ENCODE results near the gene ZBTB11. TPM values are rescaled to one million over a fixed set of nuclear protein-coding genes. Genes with fewer than 3 reads are reported as not detected.
A peak's percentile ranks its signal among the peaks of the same experiment; 100 is the strongest.
"Not testable (repeated sequence)": the region's sequence is repeated elsewhere in the genome, so short reads cannot be mapped to it uniquely, and the experiment has no call there.

The ZBTB11 gene
- total RNA-seq, 1 donor from 2014 or later = 11.8 TPM

DNA sequence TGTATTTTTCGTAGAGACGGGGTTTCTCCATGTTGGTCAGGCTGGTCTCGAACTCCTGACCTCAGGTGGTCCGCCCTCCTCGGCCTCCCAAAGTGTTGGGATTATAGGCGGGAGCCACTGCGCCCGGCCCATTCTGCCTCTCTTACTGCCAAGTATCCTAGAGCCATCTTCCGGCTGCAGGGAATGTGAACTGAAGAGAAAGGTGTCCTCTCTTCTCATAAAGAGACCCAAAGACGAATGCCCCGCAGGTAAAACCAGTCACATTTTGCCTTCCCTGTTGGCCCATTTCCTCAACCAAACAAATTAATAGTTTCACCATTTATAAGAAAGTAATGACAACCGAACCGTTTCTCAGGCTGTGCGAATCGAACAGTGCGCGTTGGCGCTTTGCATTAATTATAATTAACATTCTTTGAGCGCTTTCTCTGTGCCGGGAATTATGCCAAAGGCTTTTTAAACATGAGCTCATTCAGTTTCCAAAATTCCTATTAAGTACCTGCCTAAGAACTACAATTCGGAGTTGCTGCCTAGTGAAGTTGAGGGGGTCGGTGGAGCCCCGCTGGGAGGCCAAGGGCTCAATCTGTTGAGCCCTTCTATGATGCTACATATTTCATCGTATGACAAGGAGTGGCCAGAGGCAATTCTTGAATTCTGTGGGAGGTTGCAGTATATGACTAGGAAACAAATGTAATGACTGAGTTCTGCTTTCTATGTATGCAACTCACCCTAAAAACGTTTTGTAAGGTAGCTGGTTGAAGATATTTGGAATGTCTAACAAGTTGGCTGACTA lies 10.4 kb upstream of the ZBTB11 start:
- TF ChIP-seq, protein P1, sequence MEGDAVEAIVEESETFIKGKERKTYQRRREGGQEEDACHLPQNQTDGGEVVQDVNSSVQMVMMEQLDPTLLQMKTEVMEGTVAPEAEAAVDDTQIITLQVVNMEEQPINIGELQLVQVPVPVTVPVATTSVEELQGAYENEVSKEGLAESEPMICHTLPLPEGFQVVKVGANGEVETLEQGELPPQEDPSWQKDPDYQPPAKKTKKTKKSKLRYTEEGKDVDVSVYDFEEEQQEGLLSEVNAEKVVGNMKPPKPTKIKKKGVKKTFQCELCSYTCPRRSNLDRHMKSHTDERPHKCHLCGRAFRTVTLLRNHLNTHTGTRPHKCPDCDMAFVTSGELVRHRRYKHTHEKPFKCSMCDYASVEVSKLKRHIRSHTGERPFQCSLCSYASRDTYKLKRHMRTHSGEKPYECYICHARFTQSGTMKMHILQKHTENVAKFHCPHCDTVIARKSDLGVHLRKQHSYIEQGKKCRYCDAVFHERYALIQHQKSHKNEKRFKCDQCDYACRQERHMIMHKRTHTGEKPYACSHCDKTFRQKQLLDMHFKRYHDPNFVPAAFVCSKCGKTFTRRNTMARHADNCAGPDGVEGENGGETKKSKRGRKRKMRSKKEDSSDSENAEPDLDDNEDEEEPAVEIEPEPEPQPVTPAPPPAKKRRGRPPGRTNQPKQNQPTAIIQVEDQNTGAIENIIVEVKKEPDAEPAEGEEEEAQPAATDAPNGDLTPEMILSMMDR (conservative IDR thresholded peaks at IDR 0.05; ENCODE audit: low read depth, low read length) = no peak
- DNase-seq (ENCODE audit: low read depth) = no peak

DNA sequence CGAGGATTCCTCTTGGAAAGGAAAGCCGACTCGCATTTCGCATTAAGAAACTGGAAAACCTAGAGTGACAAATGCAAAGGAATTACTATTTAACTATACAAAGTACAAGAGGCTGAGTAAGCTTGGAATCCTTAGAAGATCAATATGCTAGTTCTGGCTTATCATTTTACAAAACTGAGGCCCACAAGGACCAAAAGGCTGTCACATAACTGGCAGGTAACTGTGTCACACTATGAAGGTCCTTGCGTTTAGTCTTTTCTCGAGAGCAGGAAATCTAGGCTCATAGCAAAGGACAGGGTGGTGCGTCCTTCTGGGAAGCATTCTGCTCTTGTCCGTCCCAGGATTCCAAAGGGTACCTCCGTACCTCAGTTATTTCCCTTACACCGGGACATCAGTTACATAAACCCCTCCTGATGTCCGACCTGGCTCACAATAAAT lies 9.0 kb upstream of the ZBTB11 start:
- TF ChIP-seq, protein P1 (conservative IDR thresholded peaks at IDR 0.05; ENCODE audit: low read depth, low read length) = no peak
- peak overlapping the region; percentile 91 for H3K4me3 ChIP-seq (ENCODE audit: low read depth, low read length)
- DNase-seq (ENCODE audit: low read depth) = no peak

More for the DNA sequence above, 10.4 kb upstream of the ZBTB11 start:
- H3K4me3 ChIP-seq (ENCODE audit: low read depth, low read length) = peak overlapping the region; percentile 91

DNA sequence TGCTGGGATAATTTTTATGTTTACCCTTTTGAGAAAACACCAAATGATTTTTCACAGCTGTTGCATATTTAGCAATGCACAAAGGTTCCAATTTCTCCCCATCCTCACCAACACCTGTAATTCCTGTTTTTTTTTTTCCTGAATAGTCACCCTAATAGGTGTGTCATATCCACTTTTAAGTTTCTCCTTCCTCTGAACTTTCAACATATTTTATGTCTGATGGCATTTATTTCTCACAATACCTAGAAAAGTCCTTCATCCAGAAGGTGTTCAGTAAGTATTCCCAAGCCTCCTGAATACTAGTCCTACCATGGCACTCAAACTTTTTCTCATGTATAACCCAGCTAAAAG lies 8.1 kb upstream of the ZBTB11 start:
- no peak for DNase-seq (ENCODE audit: low read depth)
- TF ChIP-seq, protein P1 (conservative IDR thresholded peaks at IDR 0.05; ENCODE audit: low read depth, low read length) = no peak
- H3K4me3 ChIP-seq (ENCODE audit: low read depth, low read length) = peak overlapping the region; percentile 91

DNA sequence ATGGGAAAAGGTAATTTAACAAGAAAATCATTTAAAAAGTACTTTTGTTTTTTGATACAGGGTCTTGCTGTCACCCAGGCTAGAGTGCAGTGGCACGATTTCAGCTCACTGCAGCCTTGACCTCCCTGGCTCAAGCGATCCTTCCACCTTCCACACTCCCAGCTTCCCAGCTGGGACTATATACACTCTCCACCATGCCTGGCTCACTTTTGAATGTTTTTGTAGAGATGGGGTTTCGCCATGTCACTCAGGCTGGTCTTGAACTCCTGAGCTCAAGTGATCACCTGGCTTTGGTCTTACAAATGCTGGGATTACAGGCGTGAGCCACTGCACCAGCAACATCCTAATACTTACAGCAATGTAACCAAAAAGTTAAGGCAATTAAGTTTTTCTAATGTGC lies 3.5 kb upstream of the ZBTB11 start:
- TF ChIP-seq, protein P1 (conservative IDR thresholded peaks at IDR 0.05; ENCODE audit: low read depth, low read length) = no peak
- no peak overlapping the region for H3K4me3 ChIP-seq (ENCODE audit: low read depth, low read length)
- DNase-seq (ENCODE audit: low read depth) = no peak

DNA sequence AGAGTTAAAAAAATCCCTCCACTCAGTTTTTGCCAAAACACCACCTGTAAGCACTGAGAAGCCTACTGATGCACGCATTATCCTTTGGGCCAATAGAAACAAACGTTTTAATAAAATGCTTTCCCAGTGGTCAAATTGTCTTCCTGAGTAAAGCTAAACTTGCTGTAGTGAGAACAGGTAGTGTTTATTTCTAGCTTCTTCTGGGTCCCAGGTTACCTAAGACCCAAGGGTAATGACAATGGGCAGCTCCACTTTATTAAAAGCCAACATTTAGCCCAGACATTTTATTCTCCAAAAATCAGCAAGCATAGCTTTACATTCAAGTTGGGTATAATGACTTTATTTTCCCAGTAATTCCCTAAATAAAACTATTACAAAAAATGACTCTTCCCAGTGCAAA lies 1.9 kb upstream of the ZBTB11 start:
- H3K4me3 ChIP-seq (ENCODE audit: low read depth, low read length); DNase-seq (ENCODE audit: low read depth): not testable (repeated sequence)

DNA sequence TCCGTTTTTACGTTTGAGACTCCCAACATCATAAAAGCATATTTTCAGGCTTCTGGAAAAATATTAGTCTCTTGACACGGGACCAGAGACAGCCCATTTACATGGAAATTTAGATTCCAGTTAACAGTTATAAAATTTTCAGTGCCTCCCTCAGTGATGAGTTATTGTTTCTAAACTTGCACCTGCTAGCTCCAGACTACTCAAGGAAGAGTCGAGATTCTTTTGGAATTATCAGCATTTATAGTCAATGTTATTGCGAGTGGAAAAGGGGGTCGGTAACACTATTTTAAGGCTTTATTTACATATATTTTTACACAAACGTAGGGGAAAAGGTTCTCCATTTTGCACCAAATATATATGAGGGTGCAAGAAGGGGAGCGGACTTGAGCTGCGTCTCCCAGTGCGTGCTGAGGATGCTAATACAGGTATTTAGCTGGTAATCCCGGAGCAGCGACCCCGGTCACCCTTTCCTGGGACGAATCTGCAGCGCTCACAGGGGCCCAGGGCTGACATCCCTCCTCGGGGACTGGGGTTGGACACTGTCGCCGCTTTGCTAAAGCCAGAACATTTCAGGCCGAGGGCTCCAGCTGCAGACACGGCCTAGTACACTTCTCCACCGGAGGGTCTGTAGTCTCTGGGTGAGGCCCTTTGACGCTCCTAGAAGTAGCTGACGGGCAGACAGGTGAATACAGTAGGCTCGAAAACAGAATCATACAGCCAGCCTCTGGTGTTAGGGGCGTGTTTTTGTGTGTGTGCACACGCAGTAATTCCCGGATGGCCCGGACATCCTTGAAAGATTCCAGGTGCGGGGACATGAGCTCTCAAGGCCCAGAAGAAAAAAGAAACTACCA lies 729 bp upstream of the ZBTB11 start:
- peak overlapping the region; percentile 55 for H3K4me3 ChIP-seq (ENCODE audit: low read depth, low read length)
- TF ChIP-seq, protein P1 (conservative IDR thresholded peaks at IDR 0.05; ENCODE audit: low read depth, low read length) = no peak
- no peak for DNase-seq (ENCODE audit: low read depth)

DNA sequence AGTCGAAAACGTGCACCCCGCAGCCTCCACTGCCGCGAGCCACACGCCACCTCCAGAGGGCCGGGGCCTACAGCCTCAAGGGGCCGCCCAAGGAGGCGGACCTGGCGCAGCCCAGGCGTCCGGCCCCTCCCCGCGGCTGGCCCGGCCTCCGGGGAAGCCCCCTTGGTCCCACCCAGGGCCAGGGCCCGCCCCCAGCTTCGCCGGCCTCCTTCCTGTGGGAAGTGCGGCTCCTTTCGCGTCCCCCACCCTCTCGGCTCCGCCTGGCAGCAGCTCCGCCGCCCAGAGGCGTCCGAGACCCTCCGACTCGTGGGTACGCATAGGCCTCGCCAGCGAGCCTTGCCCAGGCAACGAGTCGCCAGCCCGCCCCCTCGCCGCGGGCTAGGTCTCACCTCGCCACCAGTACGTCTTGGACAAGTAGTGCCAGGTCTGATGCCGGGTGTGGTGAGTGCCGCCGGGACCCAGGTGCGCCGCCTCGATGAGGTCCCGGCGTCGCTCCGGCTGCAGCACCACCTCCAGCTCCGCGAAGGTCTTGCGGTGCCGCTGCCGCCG lies 642 bp downstream of the ZBTB11 start:
- H3K4me3 ChIP-seq (ENCODE audit: low read depth, low read length) = peak overlapping the region; percentile 86
- TF ChIP-seq, protein P1 (conservative IDR thresholded peaks at IDR 0.05; ENCODE audit: low read depth, low read length) = peak; percentile 3
- DNase-seq (ENCODE audit: low read depth) = peak; percentile 49
